Measurements from ENCODE around the gene METTL25. TPM values are rescaled to one million over a fixed set of nuclear protein-coding genes. Genes with fewer than 3 reads are reported as not detected.

Gene METTL25
- total RNA-seq, 2 experiments from 2014 or later = 5.2 to 6.2 TPM

GRCh38 chr12:82476511-82476910 lies 118.2 kb downstream of the METTL25 start:
- DNase-seq = no peak
- Mint-ChIP-seq H3K9me3 (peaks cover 9% of the 10 kb centered on the region), H3K27me3 (no peaks in the 10 kb centered on the region), H3K4me1 (ENCODE audit: low read depth) (no peaks in the 10 kb centered on the region), H3K36me3 (peaks cover 41% of the 10 kb centered on the region), H3K4me3 (no peak overlapping the region), H3K27ac (no peak overlapping the region)
- ChIA-PET POLR2A (no interaction called here), CTCF (no interaction called here)
- intact Hi-C loops (cut with micrococcal nuclease) = no loop called here

- intact Hi-C loops (cut with micrococcal nuclease) = no loop called here
- no peak for DNase-seq
- no peak overlapping the region for H3K27ac Mint-ChIP-seq
- H3K4me3 Mint-ChIP-seq = no peak overlapping the region
- ChIA-PET CTCF (no interaction called here), POLR2A (no interaction called here)
- peaks cover 24% of the 10 kb centered on the region for H3K9me3 Mint-ChIP-seq
- no peaks in the 10 kb centered on the region for H3K4me1 Mint-ChIP-seq (ENCODE audit: low read depth)
- H3K27me3 Mint-ChIP-seq = no peaks in the 10 kb centered on the region
- H3K36me3 Mint-ChIP-seq = peaks cover 21% of the 10 kb centered on the region
Measured at GRCh38 chr12:82479511-82479910, 121.2 kb downstream of the METTL25 start.

- H3K9me3 Mint-ChIP-seq = peaks cover 32% of the 10 kb centered on the region
- intact Hi-C loops (cut with micrococcal nuclease) = no loop called here
- ChIA-PET POLR2A (no interaction called here), CTCF (no interaction called here)
- no peak overlapping the region for H3K4me3 Mint-ChIP-seq
- no peak overlapping the region for H3K27ac Mint-ChIP-seq
- no peak for DNase-seq
- no peaks in the 10 kb centered on the region for H3K27me3 Mint-ChIP-seq
- H3K4me1 Mint-ChIP-seq (ENCODE audit: low read depth) = no peaks in the 10 kb centered on the region
- peaks cover 16% of the 10 kb centered on the region for H3K36me3 Mint-ChIP-seq
Measured at GRCh38 chr12:82480606-82481005, 122.3 kb downstream of the METTL25 start.

- intact Hi-C loops (cut with micrococcal nuclease) = no loop called here
- Mint-ChIP-seq H3K4me1 (ENCODE audit: low read depth) (no peaks in the 10 kb centered on the region), H3K27ac (no peak overlapping the region), H3K27me3 (no peaks in the 10 kb centered on the region), H3K9me3 (peaks cover 42% of the 10 kb centered on the region), H3K4me3 (no peak overlapping the region), H3K36me3 (peaks cover 9% of the 10 kb centered on the region)
- ChIA-PET CTCF (no interaction called here), POLR2A (no interaction called here)
- DNase-seq = no peak
Measured at GRCh38 chr12:82481954-82482353, 123.6 kb downstream of the METTL25 start.

GRCh38 chr12:82486524-82487235 lies 128.4 kb downstream of the METTL25 start:
- ChIA-PET POLR2A (no interaction called here), CTCF (no interaction called here)
- DNase-seq = no peak
- Mint-ChIP-seq H3K27ac (no peak overlapping the region), H3K36me3 (no peaks in the 10 kb centered on the region), H3K27me3 (no peaks in the 10 kb centered on the region), H3K4me1 (ENCODE audit: low read depth) (no peaks in the 10 kb centered on the region), H3K9me3 (peaks cover 68% of the 10 kb centered on the region), H3K4me3 (no peak overlapping the region)
- intact Hi-C loops (cut with micrococcal nuclease) = no loop called here

- Mint-ChIP-seq H3K4me1 (ENCODE audit: low read depth) (no peaks in the 10 kb centered on the region), H3K4me3 (no peak overlapping the region), H3K9me3 (no peaks in the 10 kb centered on the region), H3K27me3 (no peaks in the 10 kb centered on the region), H3K27ac (no peak overlapping the region), H3K36me3 (no peaks in the 10 kb centered on the region)
- DNase-seq = no peak
- intact Hi-C loops (cut with micrococcal nuclease) = no loop called here
- POLR2A ChIA-PET = no interaction called here
- CTCF ChIA-PET = no interaction called here
Measured at GRCh38 chr12:82504409-82504808, 146.1 kb downstream of the METTL25 start.

DNA sequence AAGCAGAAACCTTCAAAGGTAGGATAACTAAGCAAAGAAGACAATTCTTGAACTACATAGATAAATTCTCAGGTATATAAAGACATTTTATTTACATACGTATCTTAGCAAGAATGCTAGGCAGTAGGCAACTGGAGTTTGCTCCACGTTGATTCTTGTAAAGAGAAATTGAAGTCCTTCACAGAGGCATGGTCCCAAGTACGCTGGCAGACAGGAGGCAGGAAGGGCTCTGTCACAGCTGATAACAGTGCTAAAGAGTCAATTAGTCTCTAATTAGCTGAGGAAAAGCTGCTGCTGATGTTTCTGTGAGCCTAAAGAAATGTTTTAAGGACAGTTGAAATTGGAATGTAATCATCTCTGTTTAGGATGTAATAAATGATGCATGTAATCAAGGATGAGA lies 146.8 kb downstream of the METTL25 start:
- Mint-ChIP-seq H3K27ac (no peak overlapping the region), H3K4me3 (no peak overlapping the region), H3K36me3 (no peaks in the 10 kb centered on the region), H3K4me1 (ENCODE audit: low read depth) (no peaks in the 10 kb centered on the region), H3K9me3 (no peaks in the 10 kb centered on the region), H3K27me3 (no peaks in the 10 kb centered on the region)
- intact Hi-C loops (cut with micrococcal nuclease) = no loop called here
- DNase-seq = no peak
- ChIA-PET CTCF (no interaction called here), POLR2A (no interaction called here)

DNA sequence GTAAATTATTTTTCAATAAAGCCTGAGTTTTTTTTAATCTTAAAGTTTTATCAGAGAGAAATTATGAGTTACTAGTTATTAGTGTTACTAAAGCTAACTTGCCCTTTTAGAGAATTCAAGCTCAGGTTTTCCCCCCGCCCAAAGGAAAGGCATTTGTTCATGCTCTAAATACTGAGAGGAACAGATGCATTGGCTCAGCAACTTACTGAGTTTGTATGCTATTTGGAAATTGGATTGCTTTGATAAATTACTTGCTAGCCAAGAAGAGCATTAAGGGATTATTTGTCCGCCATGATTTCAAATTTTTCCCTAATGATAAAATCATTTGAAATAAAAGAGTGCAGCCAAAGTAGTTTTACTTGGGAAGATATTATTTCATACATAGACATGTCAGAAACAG lies 149.4 kb downstream of the METTL25 start:
- Mint-ChIP-seq H3K27me3 (no peaks in the 10 kb centered on the region), H3K4me1 (ENCODE audit: low read depth) (no peaks in the 10 kb centered on the region), H3K27ac (no peak overlapping the region), H3K4me3 (no peak overlapping the region), H3K36me3 (no peaks in the 10 kb centered on the region), H3K9me3 (no peaks in the 10 kb centered on the region)
- intact Hi-C loops (cut with micrococcal nuclease) = no loop called here
- CTCF ChIA-PET = no interaction called here
- POLR2A ChIA-PET = no interaction called here
- DNase-seq = no peak

DNA sequence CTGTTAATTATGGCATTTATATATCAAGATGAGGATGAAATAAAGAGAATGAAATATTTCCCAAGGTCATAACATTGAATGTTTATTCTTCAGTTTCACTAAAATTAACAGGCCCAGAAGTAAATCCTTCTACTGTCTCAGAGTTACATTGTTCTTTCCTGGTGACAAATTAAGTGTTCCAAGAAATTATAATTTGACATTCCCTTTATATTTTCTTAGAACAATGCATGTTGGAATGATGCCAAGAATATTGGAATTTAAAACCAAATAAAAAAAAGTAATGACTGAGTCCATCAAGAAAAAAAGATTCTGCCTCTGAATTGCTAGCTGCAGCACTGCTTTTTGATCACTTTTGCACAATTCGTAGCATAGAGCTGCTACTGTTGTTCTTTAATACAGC lies 152.1 kb downstream of the METTL25 start:
- Mint-ChIP-seq H3K36me3 (no peaks in the 10 kb centered on the region), H3K4me1 (ENCODE audit: low read depth) (no peaks in the 10 kb centered on the region), H3K27me3 (no peaks in the 10 kb centered on the region), H3K4me3 (no peak overlapping the region), H3K27ac (no peak overlapping the region), H3K9me3 (no peaks in the 10 kb centered on the region)
- DNase-seq = no peak
- ChIA-PET CTCF (no interaction called here), POLR2A (no interaction called here)
- intact Hi-C loops (cut with micrococcal nuclease) = no loop called here

DNA sequence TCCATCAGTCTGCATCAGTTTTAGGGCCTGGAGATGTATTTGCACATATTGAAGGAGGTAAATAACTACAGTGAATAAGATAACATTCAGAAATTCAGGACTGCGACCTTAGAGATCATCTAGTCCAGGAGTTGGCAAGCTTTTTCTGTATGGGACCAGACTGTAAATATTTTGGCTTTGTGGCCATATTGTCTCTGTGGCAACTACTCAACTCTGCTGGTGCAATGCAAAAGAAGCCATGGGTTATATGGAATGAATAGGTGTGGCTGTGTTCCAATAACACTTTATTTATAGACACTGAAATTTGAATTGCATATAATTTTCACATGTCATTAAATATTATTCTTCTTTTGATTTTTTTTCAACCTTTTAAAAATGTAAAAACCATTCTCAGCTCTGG lies 156.6 kb downstream of the METTL25 start:
- no peak overlapping the region for H3K4me3 Mint-ChIP-seq
- CTCF ChIA-PET = no interaction called here
- H3K36me3 Mint-ChIP-seq = no peaks in the 10 kb centered on the region
- intact Hi-C loops (cut with micrococcal nuclease) = no loop called here
- H3K4me1 Mint-ChIP-seq (ENCODE audit: low read depth) = no peaks in the 10 kb centered on the region
- POLR2A ChIA-PET = no interaction called here
- no peaks in the 10 kb centered on the region for H3K9me3 Mint-ChIP-seq
- no peak for DNase-seq
- no peaks in the 10 kb centered on the region for H3K27me3 Mint-ChIP-seq
- H3K27ac Mint-ChIP-seq = no peak overlapping the region

- CTCF ChIA-PET = no interaction called here
- H3K27me3 Mint-ChIP-seq = no peaks in the 10 kb centered on the region
- H3K4me1 Mint-ChIP-seq (ENCODE audit: low read depth) = no peaks in the 10 kb centered on the region
- intact Hi-C loops (cut with micrococcal nuclease) = no loop called here
- no peaks in the 10 kb centered on the region for H3K9me3 Mint-ChIP-seq
- DNase-seq = no peak
- H3K4me3 Mint-ChIP-seq = no peak overlapping the region
- H3K27ac Mint-ChIP-seq = no peak overlapping the region
- POLR2A ChIA-PET = no interaction called here
- no peaks in the 10 kb centered on the region for H3K36me3 Mint-ChIP-seq
Measured at GRCh38 chr12:82515652-82516051, 157.3 kb downstream of the METTL25 start.

GRCh38 chr12:82517027-82517426 lies 158.7 kb downstream of the METTL25 start:
- Mint-ChIP-seq H3K27me3 (no peaks in the 10 kb centered on the region), H3K4me1 (ENCODE audit: low read depth) (no peaks in the 10 kb centered on the region), H3K9me3 (no peaks in the 10 kb centered on the region), H3K27ac (no peak overlapping the region), H3K36me3 (no peaks in the 10 kb centered on the region), H3K4me3 (no peak overlapping the region)
- POLR2A ChIA-PET = no interaction called here
- CTCF ChIA-PET = interaction anchor here (0.7 to 1.8 kb wide), 2 partner anchors 11 to 529 kb away, joined by 5 to 6 read pairs; no protein-coding TSS in a partner anchor
- intact Hi-C loops (cut with micrococcal nuclease) = no loop called here
- no peak for DNase-seq

DNA sequence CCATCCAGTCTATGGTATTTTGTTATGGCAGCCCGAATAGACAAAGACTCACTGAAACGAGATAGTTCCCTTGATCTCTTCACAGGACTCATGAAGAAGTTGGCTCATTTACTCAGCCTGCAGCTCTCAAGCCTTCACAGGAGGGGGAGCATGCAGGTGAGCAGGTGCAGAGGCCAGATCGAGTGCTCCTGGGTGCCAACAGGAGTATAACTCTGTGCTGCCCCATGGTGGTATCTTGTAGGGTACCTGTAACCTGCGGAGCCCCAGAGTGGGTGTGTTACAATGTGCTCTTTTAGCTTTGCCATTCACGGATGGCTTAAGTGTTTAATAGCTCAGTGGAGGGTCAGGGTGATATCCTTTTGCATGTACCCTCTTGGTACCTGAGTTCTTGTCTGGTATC lies 159.5 kb downstream of the METTL25 start:
- DNase-seq = no peak
- Mint-ChIP-seq H3K9me3 (no peaks in the 10 kb centered on the region), H3K4me1 (ENCODE audit: low read depth) (no peaks in the 10 kb centered on the region), H3K36me3 (no peaks in the 10 kb centered on the region), H3K4me3 (no peak overlapping the region), H3K27me3 (no peaks in the 10 kb centered on the region), H3K27ac (no peak overlapping the region)
- ChIA-PET POLR2A (no interaction called here), CTCF (interaction anchor here (0.8 to 1.8 kb wide), 2 partner anchors 8 to 10 kb away, joined by 3 to 6 read pairs; no protein-coding TSS in a partner anchor)
- intact Hi-C loops (cut with micrococcal nuclease) = no loop called here

Data from activated CD4-positive, alpha-beta memory T cell treated with anti-CD3 and anti-CD28 coated beads for 36 hours (primary cell).